ENCODE results near the gene CFAP299.

- no peak for TF ChIP-seq POLR2A (IDR thresholded peaks at IDR 0.05)
- no peak for TF ChIP-seq CTCF (IDR thresholded peaks at IDR 0.05 in 8 of 11, conservative IDR thresholded peaks at IDR 0.05 in 3 of 11)
- no peak for TF ChIP-seq POLR2AphosphoS5 (IDR thresholded peaks at IDR 0.05)
Measured at GRCh38 chr4:80776168-80776567, 440.6 kb downstream of the CFAP299 start.
